Endothelial cell of umbilical vein (primary cell): ENCODE results near the gene SCP2. TPM values are rescaled to one million over a fixed set of nuclear protein-coding genes. Genes with fewer than 3 reads are reported as not detected.
A peak's percentile ranks its signal among the peaks of the same experiment; 100 is the strongest.

Experiments used
- BruUV-seq: library from RNA; stranded (reverse); fragments of 400-500 nt; replicated peaks from 2 replicates; lab custom pipeline; 2021; lab: Mats Ljungman, UMichigan
- CTCF ChIA-PET: fragments of 300-600, 350-600 bp; sonication (Branson Sonifier 250); formaldehyde crosslinking; loops from one replicate; lab custom pipeline; 2021; ENCODE audit warnings: antibody characterized with exemption, inconsistent platforms; lab: Charles Lee
- POLR2A ChIA-PET: fragments of 300-600, 350-600 bp; sonication (Branson Sonifier 250); formaldehyde crosslinking; loops from one replicate; lab custom pipeline; 2021; ENCODE audit warnings: antibody characterized with exemption, inconsistent platforms; lab: Charles Lee
- DNase-seq: peaks from one replicate; pipeline ENCODE4 v3.0.0-alpha.2; 2011; ENCODE audit warnings: low read depth, low spot score
- FAIRE-seq: peaks from 2 replicates; lab custom pipeline; 2011; peaks lifted over from hg19 to GRCh38; lab: Jason Lieb, UNC
- H2AFZ ChIP-seq: 2 replicates; pipeline ENCODE4 v1.6.0; 2012; ENCODE audit warnings: low read depth, low read length, control low read depth, inconsistent platforms
- H3K27ac ChIP-seq: 2 replicates; pipeline ENCODE4 v1.5.1; 2011; ENCODE audit warnings: low read depth, mild to moderate bottlenecking, control low read depth, low read length, moderate library complexity; ENCODE audit not compliant: insufficient read depth
- H3K27me3 ChIP-seq, 2 experiments: 2 replicates each; pipeline versions ENCODE4 v1.6.0 to v1.6.1; 2011; ENCODE audit warnings: low read length in 2 of 2, mixed read lengths in 1 of 2; ENCODE audit not compliant: control insufficient read depth in 2 of 2, insufficient read depth in 2 of 2
- H3K36me3 ChIP-seq, 2 experiments: 2 replicates in 1 of 2; 3 replicates in 1 of 2; pipeline ENCODE4 v1.5.1; 2011; ENCODE audit warnings: low read length in 2 of 2, mild to moderate bottlenecking in 1 of 2, moderate library complexity in 1 of 2; ENCODE audit not compliant: control insufficient read depth in 2 of 2, insufficient read depth in 2 of 2; ENCODE audit errors: extremely low read depth in 1 of 2
- H3K4me1 ChIP-seq: 3 replicates; pipeline ENCODE4 v1.5.1; 2011; ENCODE audit warnings: mild to moderate bottlenecking, low read length; ENCODE audit not compliant: control insufficient read depth, insufficient read depth; ENCODE audit errors: extremely low read depth
- H3K4me2 ChIP-seq: 2 replicates; pipeline ENCODE4 v1.6.1; 2011; ENCODE audit warnings: low read length, control low read depth, mixed read lengths; ENCODE audit not compliant: insufficient read depth
- H3K4me3 ChIP-seq, 3 experiments: fragments of 200-600 bp in 1 of 3; sonication (generic), shearing (Covaris generic) in 1 of 3; replicated peaks in 1 of 3; 2 replicates each; pipeline ENCODE4 v1.5.1; 2011 to 2016; ENCODE audit warnings: control low read depth in 3 of 3, low read length in 3 of 3, mild to moderate bottlenecking in 2 of 3, inconsistent platforms in 1 of 3, low read depth in 1 of 3, moderate library complexity in 1 of 3; ENCODE audit not compliant: insufficient read depth in 1 of 3
- H3K79me2 ChIP-seq: 2 replicates; pipeline ENCODE4 v1.6.0; 2012; ENCODE audit warnings: low read length, inconsistent platforms; ENCODE audit not compliant: control insufficient read depth, insufficient read depth
- H3K9ac ChIP-seq: replicated peaks from 2 replicates; pipeline ENCODE3; 2011; ENCODE audit warnings: low read length, control low read depth; ENCODE audit not compliant: insufficient read depth; ENCODE audit errors: extremely low read depth
- H3K9me1 ChIP-seq: replicated peaks from 3 replicates; pipeline ENCODE4 v1.6.0; 2011; ENCODE audit warnings: mild to moderate bottlenecking, low read length; ENCODE audit not compliant: control insufficient read depth, insufficient read depth; ENCODE audit errors: extremely low read depth
- H3K9me3 ChIP-seq: replicated peaks from 2 replicates; pipeline ENCODE4 v1.5.1; 2012; ENCODE audit warnings: low read length, inconsistent platforms; ENCODE audit not compliant: control insufficient read depth, insufficient read depth
- H4K20me1 ChIP-seq: replicated peaks from 2 replicates; pipeline ENCODE3; 2011; ENCODE audit warnings: mild to moderate bottlenecking, low read length; ENCODE audit not compliant: control insufficient read depth, insufficient read depth; ENCODE audit errors: extremely low read depth
- EZH2 ChIP-seq: IDR thresholded peaks from 2 replicates; pipeline ENCODE4 v1.6.1; 2012; ENCODE audit warnings: borderline replicate concordance, low read depth, mild to moderate bottlenecking, moderate library complexity, low read length, inconsistent platforms; ENCODE audit not compliant: severe bottlenecking
- FOS ChIP-seq: IDR thresholded peaks from 2 replicates; pipeline ENCODE4 v1.6.1; 2011; ENCODE audit warnings: mild to moderate bottlenecking, low read length, moderate library complexity, borderline replicate concordance; ENCODE audit not compliant: insufficient read depth
- GATA2 ChIP-seq: IDR thresholded peaks from 2 replicates; pipeline ENCODE4 v1.7.0; 2011; ENCODE audit warnings: low read depth, mild to moderate bottlenecking, moderate library complexity, mixed read lengths, low read length; ENCODE audit not compliant: insufficient read length, insufficient read depth
- JUN ChIP-seq: IDR thresholded peaks from 2 replicates; pipeline ENCODE4 v1.6.1; 2011; ENCODE audit warnings: borderline replicate concordance, low read depth; ENCODE audit not compliant: insufficient read length, insufficient read depth
- MYC ChIP-seq: IDR thresholded peaks from one replicate; pipeline ENCODE4 v1.6.1; 2011; ENCODE audit warnings: mild to moderate bottlenecking, low read depth, low read length
- POLR2A ChIP-seq: IDR thresholded peaks from 2 replicates; pipeline ENCODE4 v1.6.1; 2012; ENCODE audit warnings: low read depth, mild to moderate bottlenecking, control low read depth, low read length
- dilution Hi-C: fragments of 300-500 bp; cut with MboI; formaldehyde crosslinking; loops from one replicate; pipeline ENCODE4 v1.15.0; 2019; ENCODE audit warnings: low sequenced_read_pairs; ENCODE audit not compliant: extremely low pct_ligation_motif_present
- intact Hi-C: fragments of 100-400 bp; cut with micrococcal nuclease; formaldehyde crosslinking; loops from one replicate; pipeline ENCODE4 v1.10.0; 2022
- polyA plus RNA-seq, 4 experiments: library from polyadenylated mRNA; depleted of rRNA in 3 of 4; stranded (reverse) in 3 of 4; unstranded in 1 of 4; fragments of >200 nt; gene quantifications; 2 replicates each; pipeline versions ENCODE4 v1.2.1 to v1.2.3, GENCODE V29; 2011 to 2012; ENCODE audit warnings: missing spikeins in 1 of 4
- total RNA-seq: library from RNA; stranded (reverse); gene quantifications from 2 replicates; pipeline ENCODE4 v1.2.3, GENCODE V29; 2021
- TF ChIP-seq, protein P1 (sequence below): IDR thresholded peaks from 2 replicates; pipeline ENCODE4 v1.6.1; 2011; ENCODE audit not compliant: insufficient read depth, insufficient read length
- TF ChIP-seq, protein P2 (sequence below), 2 donors: IDR thresholded peaks; 1 replicate in 1 of 2; 2 replicates in 1 of 2; pipeline ENCODE4 v1.5.1; 2011; ENCODE audit warnings: low read length in 2 of 2, mild to moderate bottlenecking in 2 of 2, moderate library complexity in 2 of 2, control low read depth in 1 of 2, inconsistent platforms in 1 of 2, low read depth in 1 of 2; ENCODE audit not compliant: insufficient read depth in 1 of 2; ENCODE audit errors: extremely low read depth in 1 of 2

The SCP2 gene
- total and polyA plus RNA-seq, 2 donors (not counting 3 experiments of a cell fraction or from before 2014, with no cell fraction given) = 42.4 to 92.7 TPM

GRCh38 chr1:53061859-53062707, 135.0 kb downstream of the SCP2 start, which contains the start of gene PODN:
PODN (plus strand) TSS chr1:53062213; CDS start chr1:53069856, 7,643 bp downstream.
- H3K4me2 ChIP-seq = peak within 1 kb of the TSS; percentile 66
- H4K20me1 ChIP-seq = no peaks in the 10 kb centered on the region
- H3K27ac ChIP-seq = no peak within 1 kb of the TSS
- FAIRE-seq (no peak), DNase-seq (no peak)
- H3K4me3 ChIP-seq = peak within 1 kb of the TSS; percentile 27 to 47 (median 30)
- dilution Hi-C loops = no loop called here
- ChIA-PET CTCF (interaction anchor here (0.6 to 1.7 kb wide), 6 partner anchors 12 to 120 kb away, joined by 3 to 5 read pairs (median 3); no protein-coding TSS in a partner anchor), POLR2A (interaction anchor here (0.6 kb wide), 3 partner anchors 36 to 215 kb away, joined by 3 to 4 read pairs (median 3); no protein-coding TSS in a partner anchor)
- no peak within 1 kb of the TSS for H3K9ac ChIP-seq
- H3K4me1 ChIP-seq = peaks cover 8% of the 10 kb centered on the region
- H3K27me3 ChIP-seq = peaks cover 6 to 31% of the 10 kb centered on the region in 2 experiments
- H2AFZ ChIP-seq = peak within 1 kb of the TSS; percentile 52
- no peaks in the 10 kb centered on the region for H3K79me2 ChIP-seq
- intact Hi-C loops = loop anchor here (1.0 kb wide), 1 partner anchor 15 kb away; no protein-coding TSS in a partner anchor
- no peaks in the 10 kb centered on the region for H3K36me3 ChIP-seq
- no TSS peak for BruUV-seq
- no peaks in the 10 kb centered on the region for H3K9me1 ChIP-seq
- TF ChIP-seq, protein P1, sequence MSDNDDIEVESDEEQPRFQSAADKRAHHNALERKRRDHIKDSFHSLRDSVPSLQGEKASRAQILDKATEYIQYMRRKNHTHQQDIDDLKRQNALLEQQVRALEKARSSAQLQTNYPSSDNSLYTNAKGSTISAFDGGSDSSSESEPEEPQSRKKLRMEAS = no peak
- no peak for TF ChIP-seq JUN
- TF ChIP-seq MYC = no peak
- TF ChIP-seq FOS = no peak
- TF ChIP-seq, protein P2, sequence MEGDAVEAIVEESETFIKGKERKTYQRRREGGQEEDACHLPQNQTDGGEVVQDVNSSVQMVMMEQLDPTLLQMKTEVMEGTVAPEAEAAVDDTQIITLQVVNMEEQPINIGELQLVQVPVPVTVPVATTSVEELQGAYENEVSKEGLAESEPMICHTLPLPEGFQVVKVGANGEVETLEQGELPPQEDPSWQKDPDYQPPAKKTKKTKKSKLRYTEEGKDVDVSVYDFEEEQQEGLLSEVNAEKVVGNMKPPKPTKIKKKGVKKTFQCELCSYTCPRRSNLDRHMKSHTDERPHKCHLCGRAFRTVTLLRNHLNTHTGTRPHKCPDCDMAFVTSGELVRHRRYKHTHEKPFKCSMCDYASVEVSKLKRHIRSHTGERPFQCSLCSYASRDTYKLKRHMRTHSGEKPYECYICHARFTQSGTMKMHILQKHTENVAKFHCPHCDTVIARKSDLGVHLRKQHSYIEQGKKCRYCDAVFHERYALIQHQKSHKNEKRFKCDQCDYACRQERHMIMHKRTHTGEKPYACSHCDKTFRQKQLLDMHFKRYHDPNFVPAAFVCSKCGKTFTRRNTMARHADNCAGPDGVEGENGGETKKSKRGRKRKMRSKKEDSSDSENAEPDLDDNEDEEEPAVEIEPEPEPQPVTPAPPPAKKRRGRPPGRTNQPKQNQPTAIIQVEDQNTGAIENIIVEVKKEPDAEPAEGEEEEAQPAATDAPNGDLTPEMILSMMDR (IDR thresholded peaks at IDR 0.05; ENCODE audit: extremely low read depth in 1 of 2, insufficient read depth in 1 of 2, low read depth in 1 of 2, low read length in 2 of 2) = no peak
- TF ChIP-seq GATA2 = no peak
- TF ChIP-seq EZH2 = no peak
- TF ChIP-seq POLR2A = no peak
- no peaks in the 10 kb centered on the region for H3K9me3 ChIP-seq
